ENCODE results near the gene C12orf42.

DNA sequence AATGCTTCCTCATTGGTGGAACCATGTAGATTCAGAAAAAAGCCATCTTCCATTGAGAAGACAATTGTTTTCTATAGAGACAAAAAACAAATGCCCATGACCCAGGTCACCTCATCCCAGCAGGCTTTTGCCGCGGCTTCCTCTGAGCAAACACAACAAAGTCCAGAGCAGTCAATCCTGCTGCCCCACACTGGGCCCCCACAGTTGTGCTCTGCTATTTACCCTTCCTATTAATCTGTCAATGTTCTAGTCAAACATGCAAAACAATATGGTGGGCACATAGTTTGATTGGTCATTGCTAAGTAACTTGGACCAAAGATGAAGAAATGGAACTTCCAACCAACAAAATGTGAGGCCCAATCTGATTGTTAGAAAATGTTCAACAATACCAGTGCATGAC lies 20.7 kb downstream of the C12orf42 start:
- TF ChIP-seq, protein P1, sequence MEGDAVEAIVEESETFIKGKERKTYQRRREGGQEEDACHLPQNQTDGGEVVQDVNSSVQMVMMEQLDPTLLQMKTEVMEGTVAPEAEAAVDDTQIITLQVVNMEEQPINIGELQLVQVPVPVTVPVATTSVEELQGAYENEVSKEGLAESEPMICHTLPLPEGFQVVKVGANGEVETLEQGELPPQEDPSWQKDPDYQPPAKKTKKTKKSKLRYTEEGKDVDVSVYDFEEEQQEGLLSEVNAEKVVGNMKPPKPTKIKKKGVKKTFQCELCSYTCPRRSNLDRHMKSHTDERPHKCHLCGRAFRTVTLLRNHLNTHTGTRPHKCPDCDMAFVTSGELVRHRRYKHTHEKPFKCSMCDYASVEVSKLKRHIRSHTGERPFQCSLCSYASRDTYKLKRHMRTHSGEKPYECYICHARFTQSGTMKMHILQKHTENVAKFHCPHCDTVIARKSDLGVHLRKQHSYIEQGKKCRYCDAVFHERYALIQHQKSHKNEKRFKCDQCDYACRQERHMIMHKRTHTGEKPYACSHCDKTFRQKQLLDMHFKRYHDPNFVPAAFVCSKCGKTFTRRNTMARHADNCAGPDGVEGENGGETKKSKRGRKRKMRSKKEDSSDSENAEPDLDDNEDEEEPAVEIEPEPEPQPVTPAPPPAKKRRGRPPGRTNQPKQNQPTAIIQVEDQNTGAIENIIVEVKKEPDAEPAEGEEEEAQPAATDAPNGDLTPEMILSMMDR (IDR thresholded peaks at IDR 0.05) = no peak
- no peak for TF ChIP-seq POLR2A (IDR thresholded peaks at IDR 0.05)
